Measurements from ENCODE around the gene PTDSS2. TPM values are rescaled to one million over a fixed set of nuclear protein-coding genes. Genes with fewer than 3 reads are reported as not detected.
A peak's percentile ranks its signal among the peaks of the same experiment; 100 is the strongest.

The PTDSS2 gene
- total and polyA plus RNA-seq, 4 donors: 10.1 to 47.6 (median 26.7) TPM

GRCh38 chr11:520428-521176 is 70.5 kb downstream of the PTDSS2 start:
- 92 to 93% methylated on average over 39 of the region's 39 CpGs for WGBS, 2 donors
- Histone ChIP-seq H3K9me3 (ENCODE audit: control insufficient read depth, low read length) (no peaks in the 10 kb centered on the region), H3K4me1 (ENCODE audit: control insufficient read depth in 1 of 2, insufficient read depth in 2 of 2, low read length in 2 of 2) (no peaks in the 10 kb centered on the region), H3K27ac (ENCODE audit: low read depth in 1 of 2, low read length in 2 of 2) (no peak overlapping the region), H3K27me3 (ENCODE audit: control insufficient read depth in 1 of 2, insufficient read depth in 2 of 2, low read length in 1 of 2) (no peaks in the 10 kb centered on the region), H3K4me3 (ENCODE audit: low read length in 2 of 2) (no peak overlapping the region), H3K36me3 (ENCODE audit: control insufficient read depth in 1 of 2, insufficient read depth in 2 of 2, low read length in 1 of 2) (no peaks in the 10 kb centered on the region)
- DNase-seq: peak in 1 of 2 donors; percentile 56
- intact Hi-C loops (cut with DNase I): no loop called here
- ATAC-seq (ENCODE audit: low FRiP score): no peak

GRCh38 chr11:521177-521688 is 71.2 kb downstream of the PTDSS2 start:
- no peak for DNase-seq
- H3K27ac ChIP-seq (ENCODE audit: low read depth in 1 of 2, low read length in 2 of 2): no peak overlapping the region
- 84 to 89% methylated on average over 10 of the region's 10 CpGs for WGBS, 2 donors
- H3K4me3 ChIP-seq (ENCODE audit: low read length in 2 of 2): no peak overlapping the region
- H3K36me3 ChIP-seq (ENCODE audit: control insufficient read depth in 1 of 2, insufficient read depth in 2 of 2, low read length in 1 of 2): no peaks in the 10 kb centered on the region
- intact Hi-C loops (cut with DNase I): no loop called here
- H3K27me3 ChIP-seq (ENCODE audit: control insufficient read depth in 1 of 2, insufficient read depth in 2 of 2, low read length in 1 of 2): no peaks in the 10 kb centered on the region
- ATAC-seq (ENCODE audit: low FRiP score): no peak
- no peaks in the 10 kb centered on the region for H3K4me1 ChIP-seq (ENCODE audit: control insufficient read depth in 1 of 2, insufficient read depth in 2 of 2, low read length in 2 of 2)
- H3K9me3 ChIP-seq (ENCODE audit: control insufficient read depth, low read length): no peaks in the 10 kb centered on the region

GRCh38 chr11:526192-526591 is 76.1 kb downstream of the PTDSS2 start:
- no peaks in the 10 kb centered on the region for H3K4me1 ChIP-seq (ENCODE audit: control insufficient read depth in 1 of 2, insufficient read depth in 2 of 2, low read length in 2 of 2)
- H3K36me3 ChIP-seq (ENCODE audit: control insufficient read depth in 1 of 2, insufficient read depth in 2 of 2, low read length in 1 of 2): no peaks in the 10 kb centered on the region
- DNase-seq (peak in 1 of 2 donors; percentile 70), ATAC-seq (ENCODE audit: low FRiP score) (no peak)
- no peak overlapping the region for H3K4me3 ChIP-seq (ENCODE audit: low read length in 2 of 2)
- intact Hi-C loops (cut with DNase I): no loop called here
- no peak overlapping the region for H3K27ac ChIP-seq (ENCODE audit: low read depth in 1 of 2, low read length in 2 of 2)
- 79 to 81% methylated on average over 17 of the region's 17 CpGs for WGBS, 2 donors
- no peaks in the 10 kb centered on the region for H3K9me3 ChIP-seq (ENCODE audit: control insufficient read depth, low read length)
- no peaks in the 10 kb centered on the region for H3K27me3 ChIP-seq (ENCODE audit: control insufficient read depth in 1 of 2, insufficient read depth in 2 of 2, low read length in 1 of 2)

GRCh38 chr11:528166-528814 is 78.2 kb downstream of the PTDSS2 start:
- no peak overlapping the region for H3K4me3 ChIP-seq (ENCODE audit: low read length in 2 of 2)
- no peak overlapping the region for H3K27ac ChIP-seq (ENCODE audit: low read depth in 1 of 2, low read length in 2 of 2)
- intact Hi-C loops (cut with DNase I): no loop called here
- 81 to 82% methylated on average over 30 of the region's 30 CpGs for WGBS, 2 donors
- no peaks in the 10 kb centered on the region for H3K4me1 ChIP-seq (ENCODE audit: control insufficient read depth in 1 of 2, insufficient read depth in 2 of 2, low read length in 2 of 2)
- no peaks in the 10 kb centered on the region for H3K36me3 ChIP-seq (ENCODE audit: control insufficient read depth in 1 of 2, insufficient read depth in 2 of 2, low read length in 1 of 2)
- DNase-seq (peak in 1 of 2 donors; percentile 69), ATAC-seq (ENCODE audit: low FRiP score) (peak; percentile 11)
- H3K9me3 ChIP-seq (ENCODE audit: control insufficient read depth, low read length): no peaks in the 10 kb centered on the region
- no peaks in the 10 kb centered on the region for H3K27me3 ChIP-seq (ENCODE audit: control insufficient read depth in 1 of 2, insufficient read depth in 2 of 2, low read length in 1 of 2)

- Histone ChIP-seq H3K4me3 (ENCODE audit: low read length in 2 of 2) (no peak overlapping the region), H3K27me3 (ENCODE audit: control insufficient read depth in 1 of 2, insufficient read depth in 2 of 2, low read length in 1 of 2) (no peaks in the 10 kb centered on the region), H3K4me1 (ENCODE audit: control insufficient read depth in 1 of 2, insufficient read depth in 2 of 2, low read length in 2 of 2) (no peaks in the 10 kb centered on the region), H3K9me3 (ENCODE audit: control insufficient read depth, low read length) (no peaks in the 10 kb centered on the region), H3K36me3 (ENCODE audit: control insufficient read depth in 1 of 2, insufficient read depth in 2 of 2, low read length in 1 of 2) (no peaks in the 10 kb centered on the region), H3K27ac (ENCODE audit: low read depth in 1 of 2, low read length in 2 of 2) (no peak overlapping the region)
- peak; percentile 20 for ATAC-seq (ENCODE audit: low FRiP score)
- DNase-seq: peak in 1 of 2 donors; percentile 73
- intact Hi-C loops (cut with DNase I): no loop called here
- 67 to 71% methylated on average over 28 to 29 of the region's 29 CpGs for WGBS, 2 donors
Observed at GRCh38 chr11:528815-529727, 79.0 kb downstream of the PTDSS2 start.

GRCh38 chr11:529728-530411 is 79.8 kb downstream of the PTDSS2 start:
- intact Hi-C loops (cut with DNase I): no loop called here
- WGBS, 2 donors: 70 to 72% methylated on average over 18 of the region's 18 CpGs

GRCh38 chr11:530960-531831 is 81.1 kb downstream of the PTDSS2 start:
- no peaks in the 10 kb centered on the region for H3K9me3 ChIP-seq (ENCODE audit: control insufficient read depth, low read length)
- no peaks in the 10 kb centered on the region for H3K27me3 ChIP-seq (ENCODE audit: control insufficient read depth in 1 of 2, insufficient read depth in 2 of 2, low read length in 1 of 2)
- H3K36me3 ChIP-seq (ENCODE audit: control insufficient read depth in 1 of 2, insufficient read depth in 2 of 2, low read length in 1 of 2): no peaks in the 10 kb centered on the region
- no peak overlapping the region for H3K4me3 ChIP-seq (ENCODE audit: low read length in 2 of 2)
- intact Hi-C loops (cut with DNase I): no loop called here
- WGBS, 2 donors: 86 to 88% methylated on average over 25 to 28 of the region's 28 CpGs
- no peak for ATAC-seq (ENCODE audit: low FRiP score)
- no peaks in the 10 kb centered on the region for H3K4me1 ChIP-seq (ENCODE audit: control insufficient read depth in 1 of 2, insufficient read depth in 2 of 2, low read length in 2 of 2)
- H3K27ac ChIP-seq (ENCODE audit: low read depth in 1 of 2, low read length in 2 of 2): no peak overlapping the region
- DNase-seq: peak in 1 of 2 donors; percentile 72

More at GRCh38 chr11:529728-530411, 79.8 kb downstream of the PTDSS2 start:
- Histone ChIP-seq H3K36me3 (ENCODE audit: control insufficient read depth in 1 of 2, insufficient read depth in 2 of 2, low read length in 1 of 2) (no peaks in the 10 kb centered on the region), H3K9me3 (ENCODE audit: control insufficient read depth, low read length) (no peaks in the 10 kb centered on the region), H3K4me3 (ENCODE audit: low read length in 2 of 2) (no peak overlapping the region), H3K27ac (ENCODE audit: low read depth in 1 of 2, low read length in 2 of 2) (no peak overlapping the region), H3K27me3 (ENCODE audit: control insufficient read depth in 1 of 2, insufficient read depth in 2 of 2, low read length in 1 of 2) (no peaks in the 10 kb centered on the region), H3K4me1 (ENCODE audit: control insufficient read depth in 1 of 2, insufficient read depth in 2 of 2, low read length in 2 of 2) (no peaks in the 10 kb centered on the region)
- ATAC-seq (ENCODE audit: low FRiP score) (no peak), DNase-seq (peak in 1 of 2 donors; percentile 66)

All from aorta (tissue), 5 donors.